Central memory CD8-positive, alpha-beta T cell (primary cell): ENCODE results near the gene KLHL8.

Experiments used
- ATAC-seq: fragments of 150-1000 bp; cut with Tn5 transposase; replicated peaks from 2 replicates; pipeline ENCODE4 v1.10.0; 2022; ENCODE audit warnings: mild to moderate bottlenecking, moderate FRiP score, moderate number of reproducible peaks; ENCODE audit not compliant: poor library complexity, severe bottlenecking; ENCODE audit errors: extremely low read depth
- DNase-seq, 2 donors: peaks; one replicate each; pipeline ENCODE4 v3.0.0; 2021; ENCODE audit warnings: low spot score in 2 of 2
- H3K27ac Mint-ChIP-seq: one replicate; pipeline ENCODE4 v1.8.0; 2022; ENCODE audit warnings: low read depth, mild to moderate bottlenecking, moderate library complexity, mixed read lengths
- H3K27me3 Mint-ChIP-seq: one replicate; pipeline ENCODE4 v1.8.0; 2022; ENCODE audit warnings: mixed read lengths
- H3K36me3 Mint-ChIP-seq: one replicate; pipeline ENCODE4 v1.8.0; 2022; ENCODE audit warnings: mild to moderate bottlenecking, moderate library complexity, mixed read lengths; ENCODE audit not compliant: insufficient read depth
- H3K4me1 Mint-ChIP-seq: one replicate; pipeline ENCODE4 v1.8.0; 2022; ENCODE audit warnings: mixed read lengths
- H3K4me3 Mint-ChIP-seq: one replicate; pipeline ENCODE4 v1.8.0; 2022; ENCODE audit warnings: mild to moderate bottlenecking, moderate library complexity, mixed read lengths
- H3K9me3 Mint-ChIP-seq: one replicate; pipeline ENCODE4 v1.8.0; 2022; ENCODE audit warnings: mixed read lengths

KLHL8 gene

DNA sequence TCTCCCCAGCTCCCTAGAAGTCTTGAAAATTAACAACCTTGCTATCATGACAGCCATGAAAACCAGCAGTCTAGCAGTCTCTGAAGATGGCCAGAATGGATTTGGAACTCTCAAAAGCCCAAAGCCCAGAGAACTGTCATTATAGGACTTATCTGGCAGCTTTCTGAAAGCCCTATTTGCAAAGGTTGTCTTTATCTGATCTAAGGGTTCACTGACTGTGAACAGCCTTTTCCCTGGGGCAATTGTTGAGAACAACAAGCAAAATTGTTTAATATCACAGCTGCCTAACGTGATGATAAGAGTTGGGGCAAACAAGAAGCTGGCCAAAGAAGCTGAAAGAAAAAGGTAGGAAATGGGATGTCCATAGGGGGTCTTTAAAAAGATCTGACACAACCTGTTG is 20.9 kb upstream of the KLHL8 start:
- Mint-ChIP-seq H3K27me3 (peaks cover 60% of the 10 kb centered on the region), H3K9me3 (peaks cover 18% of the 10 kb centered on the region), H3K27ac (no peak overlapping the region), H3K4me1 (no peaks in the 10 kb centered on the region), H3K36me3 (no peaks in the 10 kb centered on the region), H3K4me3 (no peak overlapping the region)
- DNase-seq: no peak
- no peak for ATAC-seq

DNA sequence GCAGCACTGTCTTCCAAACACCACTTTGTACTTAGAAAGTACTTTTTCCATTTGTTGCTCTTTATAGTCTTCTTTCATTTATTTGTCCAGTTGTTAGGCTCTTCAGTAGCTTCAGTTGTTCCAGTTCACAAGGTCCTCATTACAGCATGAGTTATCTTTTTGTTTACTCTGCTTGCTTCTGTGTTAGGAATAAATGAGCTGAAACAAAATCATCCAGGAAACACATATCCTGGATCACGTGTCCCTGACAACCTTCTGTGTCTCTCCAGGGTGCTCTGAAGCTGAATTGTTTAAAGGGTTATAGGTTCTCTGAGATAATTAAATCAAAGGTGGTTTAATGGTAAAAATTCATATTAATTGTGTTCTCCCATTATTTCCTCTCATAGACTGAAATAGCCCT is 19.9 kb upstream of the KLHL8 start:
- Mint-ChIP-seq H3K9me3 (peaks cover 18% of the 10 kb centered on the region), H3K4me3 (no peak overlapping the region), H3K27me3 (peaks cover 55% of the 10 kb centered on the region), H3K36me3 (no peaks in the 10 kb centered on the region), H3K27ac (no peak overlapping the region), H3K4me1 (no peaks in the 10 kb centered on the region)
- DNase-seq: no peak
- no peak for ATAC-seq

DNA sequence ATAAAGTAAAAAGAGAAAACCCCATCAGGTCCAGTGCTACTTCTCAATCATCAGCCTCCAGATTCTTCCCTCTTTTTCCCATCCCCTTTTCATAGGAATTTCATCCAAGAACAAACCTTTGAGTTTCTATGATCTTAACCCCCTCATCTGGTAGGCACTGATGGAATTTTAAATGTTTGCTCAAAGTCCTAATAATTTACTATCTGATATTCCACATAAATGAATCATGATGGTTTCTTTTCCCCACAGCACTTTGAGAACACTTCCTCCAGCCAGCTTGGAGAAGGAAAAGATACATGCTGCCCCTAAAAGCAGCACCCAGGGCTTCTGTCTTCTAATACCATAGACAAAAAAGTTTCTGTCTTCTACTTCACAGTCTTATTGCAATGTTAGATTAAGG is 19.4 kb upstream of the KLHL8 start:
- ATAC-seq (no peak), DNase-seq (no peak)
- peaks cover 50% of the 10 kb centered on the region for H3K27me3 Mint-ChIP-seq
- no peaks in the 10 kb centered on the region for H3K36me3 Mint-ChIP-seq
- no peaks in the 10 kb centered on the region for H3K4me1 Mint-ChIP-seq
- peaks cover 18% of the 10 kb centered on the region for H3K9me3 Mint-ChIP-seq
- no peak overlapping the region for H3K27ac Mint-ChIP-seq
- H3K4me3 Mint-ChIP-seq: no peak overlapping the region

DNA sequence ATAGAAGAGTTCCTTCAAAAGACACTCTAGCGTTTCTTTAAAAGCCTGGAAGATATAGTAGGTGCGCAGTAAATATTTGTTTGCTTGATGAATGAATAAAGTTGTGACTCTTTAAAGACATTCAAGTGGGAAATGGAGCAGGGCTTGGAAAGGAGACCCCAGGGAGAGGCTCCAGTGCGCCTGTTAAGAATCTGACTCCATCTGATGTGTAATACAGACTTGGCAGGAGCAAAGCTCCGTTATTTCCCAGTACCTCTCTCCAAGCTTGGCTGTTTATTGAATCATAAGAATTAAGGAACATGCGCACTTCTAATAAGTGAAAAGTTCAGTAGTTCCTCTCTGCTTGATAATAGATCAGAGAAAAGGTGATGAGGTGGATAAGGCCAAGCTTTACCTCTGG is 18.8 kb upstream of the KLHL8 start:
- peaks cover 43% of the 10 kb centered on the region for H3K27me3 Mint-ChIP-seq
- DNase-seq (no peak), ATAC-seq (no peak)
- no peak overlapping the region for H3K4me3 Mint-ChIP-seq
- no peaks in the 10 kb centered on the region for H3K36me3 Mint-ChIP-seq
- H3K27ac Mint-ChIP-seq: no peak overlapping the region
- peaks cover 18% of the 10 kb centered on the region for H3K9me3 Mint-ChIP-seq
- H3K4me1 Mint-ChIP-seq: no peaks in the 10 kb centered on the region

DNA sequence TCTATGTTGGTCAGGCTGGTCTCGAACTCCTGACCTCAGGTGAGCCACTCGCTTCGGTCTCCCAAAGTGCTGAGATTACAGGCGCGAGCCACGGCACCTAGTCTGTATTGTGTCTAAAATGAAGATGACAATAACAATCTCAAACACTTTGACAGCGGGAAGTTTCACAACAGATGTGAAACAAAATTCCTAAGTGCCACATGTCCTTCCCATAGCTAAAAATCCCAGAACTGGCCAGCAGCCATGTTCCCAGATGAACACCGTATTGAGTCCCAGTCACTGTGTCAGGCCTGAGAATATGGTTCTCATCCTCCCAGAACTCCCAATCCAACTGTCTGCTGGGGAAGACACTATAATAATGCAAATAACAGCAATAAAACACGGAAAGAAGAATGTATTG is 16.4 kb upstream of the KLHL8 start:
- H3K4me3 Mint-ChIP-seq: no peak overlapping the region

DNA sequence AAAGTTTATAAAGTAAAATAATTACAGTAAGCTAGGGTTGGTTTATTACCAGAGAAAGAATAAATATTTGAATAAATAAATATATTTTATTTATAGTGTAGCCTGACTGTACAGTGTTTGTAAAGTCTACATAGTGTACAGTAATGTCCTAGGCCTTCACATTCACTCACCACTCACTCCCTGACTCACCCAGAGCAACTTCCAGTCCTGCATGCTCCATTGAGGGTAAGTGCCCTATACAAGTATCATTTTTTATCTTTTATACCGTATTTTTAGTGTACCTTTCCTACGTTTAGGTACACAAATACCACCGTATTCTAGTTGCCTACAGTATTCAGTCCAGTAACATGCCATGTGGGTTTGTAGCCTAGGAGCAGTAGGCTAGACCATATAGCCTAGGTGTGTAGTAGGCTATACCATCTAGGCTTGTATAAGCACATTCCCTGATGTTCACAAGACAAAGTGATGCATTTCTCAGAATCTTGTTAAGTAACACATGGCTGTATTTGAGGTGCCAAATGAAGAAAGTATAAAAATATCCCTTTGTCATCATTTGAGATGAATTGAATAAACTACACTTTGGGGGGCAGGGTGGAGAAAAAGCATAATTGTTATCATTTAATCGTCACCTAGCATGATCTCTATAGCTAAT is 14.7 kb upstream of the KLHL8 start:
- H3K27me3 Mint-ChIP-seq: peaks cover 34% of the 10 kb centered on the region
- peak overlapping the region; percentile 68 for H3K4me3 Mint-ChIP-seq
- no peak for ATAC-seq
- peak overlapping the region; percentile 73 for H3K27ac Mint-ChIP-seq
- no peaks in the 10 kb centered on the region for H3K4me1 Mint-ChIP-seq
- no peaks in the 10 kb centered on the region for H3K36me3 Mint-ChIP-seq
- H3K9me3 Mint-ChIP-seq: no peaks in the 10 kb centered on the region
- no peak for DNase-seq

More for the DNA sequence above, 16.4 kb upstream of the KLHL8 start:
- Mint-ChIP-seq H3K27me3 (peaks cover 34% of the 10 kb centered on the region), H3K4me1 (no peaks in the 10 kb centered on the region), H3K27ac (no peak overlapping the region), H3K36me3 (no peaks in the 10 kb centered on the region), H3K9me3 (peaks cover under 1% of the 10 kb centered on the region)
- DNase-seq (no peak), ATAC-seq (no peak)

DNA sequence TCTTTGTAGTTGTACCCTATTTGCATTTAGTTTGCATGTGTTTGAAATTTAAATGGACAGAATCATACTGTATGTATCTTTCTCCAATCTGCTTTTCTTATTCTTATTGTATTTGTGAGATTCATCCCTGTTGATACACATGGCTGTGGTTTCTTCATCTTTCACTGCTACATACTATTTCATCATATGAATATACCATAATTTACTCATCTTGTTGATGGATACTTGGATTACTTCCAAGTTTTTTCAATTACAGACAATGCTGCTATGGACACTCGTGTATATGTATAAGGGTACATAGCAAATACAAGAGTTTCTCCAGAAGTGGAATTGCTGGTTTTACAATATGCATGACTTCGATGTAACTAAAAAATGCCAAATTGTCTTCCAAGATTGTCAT is 11.8 kb upstream of the KLHL8 start:
- H3K9me3 Mint-ChIP-seq: no peaks in the 10 kb centered on the region
- H3K27ac Mint-ChIP-seq: no peak overlapping the region
- ATAC-seq: no peak
- H3K4me3 Mint-ChIP-seq: no peak overlapping the region
- H3K27me3 Mint-ChIP-seq: peaks cover 30% of the 10 kb centered on the region
- H3K4me1 Mint-ChIP-seq: no peaks in the 10 kb centered on the region
- DNase-seq: no peak
- H3K36me3 Mint-ChIP-seq: no peaks in the 10 kb centered on the region

DNA sequence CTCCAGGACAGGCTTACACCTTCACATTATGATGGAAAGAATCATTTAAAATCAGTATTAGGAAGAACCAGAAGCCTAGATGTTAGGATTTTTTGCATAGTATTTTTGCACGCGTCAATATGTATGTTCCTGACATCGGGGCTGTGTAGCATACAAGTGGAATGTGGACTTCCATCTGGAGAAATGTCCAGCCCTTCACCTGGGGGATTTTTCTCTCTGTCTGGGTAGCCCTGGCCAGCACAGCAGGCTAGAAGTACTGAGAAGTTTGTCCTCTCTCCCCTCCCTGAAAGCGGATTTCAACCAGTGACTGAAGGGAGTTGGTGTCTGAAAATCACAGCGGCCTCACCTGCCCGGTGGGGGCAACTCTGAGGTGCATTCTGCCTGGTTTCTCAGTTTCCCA is 10.4 kb upstream of the KLHL8 start:
- Mint-ChIP-seq H3K27ac (no peak overlapping the region), H3K4me3 (no peak overlapping the region), H3K4me1 (no peaks in the 10 kb centered on the region), H3K36me3 (no peaks in the 10 kb centered on the region), H3K27me3 (peaks cover 30% of the 10 kb centered on the region), H3K9me3 (no peaks in the 10 kb centered on the region)
- ATAC-seq (no peak), DNase-seq (no peak)

DNA sequence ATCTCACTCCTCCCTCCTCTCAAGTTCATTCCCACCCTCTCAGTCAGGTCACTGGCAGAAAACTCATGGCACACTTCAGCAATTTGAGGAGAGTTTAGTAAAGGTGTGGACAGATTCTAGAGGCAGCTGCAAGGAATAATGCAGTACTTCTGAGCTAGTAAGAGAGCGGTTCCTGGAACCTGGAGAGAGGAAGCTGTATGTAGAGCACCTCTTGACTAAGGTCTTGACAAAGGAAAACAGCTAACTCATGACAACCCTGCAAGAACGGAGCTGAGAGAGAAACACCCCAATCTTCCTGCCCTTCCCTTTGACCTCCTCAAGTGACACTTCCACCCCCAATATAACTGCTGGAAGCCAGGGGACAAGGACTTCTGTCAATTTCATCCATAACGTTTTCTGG is 9.6 kb upstream of the KLHL8 start:
- peaks cover 30% of the 10 kb centered on the region for H3K27me3 Mint-ChIP-seq
- H3K9me3 Mint-ChIP-seq: no peaks in the 10 kb centered on the region
- no peaks in the 10 kb centered on the region for H3K4me1 Mint-ChIP-seq
- DNase-seq: no peak
- H3K36me3 Mint-ChIP-seq: no peaks in the 10 kb centered on the region
- H3K4me3 Mint-ChIP-seq: no peak overlapping the region
- ATAC-seq: no peak
- no peak overlapping the region for H3K27ac Mint-ChIP-seq

DNA sequence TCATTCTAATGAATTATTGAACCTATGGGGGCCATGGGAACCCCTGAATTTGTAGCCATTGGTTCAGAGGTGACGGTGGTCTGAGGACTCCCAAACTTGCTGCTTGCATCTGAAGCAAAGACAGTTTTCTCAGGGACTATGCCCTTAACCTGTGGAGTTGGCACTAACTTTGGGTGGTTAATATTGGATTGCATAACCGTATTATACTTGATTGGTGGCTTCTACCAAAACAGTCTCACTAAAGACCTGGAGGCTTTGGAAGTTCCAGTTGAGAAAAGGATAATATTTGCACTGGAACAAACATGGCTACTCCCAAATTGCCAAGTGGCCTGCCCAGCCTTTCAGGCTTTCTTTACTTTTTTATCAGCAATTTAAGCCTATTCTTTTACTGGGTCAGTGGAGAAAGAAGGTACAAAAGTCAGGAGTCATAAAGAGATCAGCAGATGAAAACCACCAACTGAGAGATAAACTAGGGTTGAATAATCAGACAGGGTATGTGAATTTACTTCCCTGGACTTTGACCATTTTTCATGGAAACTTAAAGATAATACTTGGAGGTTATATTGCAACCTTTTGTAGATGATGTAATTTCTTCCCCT is 7.9 kb upstream of the KLHL8 start:
- no peaks in the 10 kb centered on the region for H3K36me3 Mint-ChIP-seq

DNA sequence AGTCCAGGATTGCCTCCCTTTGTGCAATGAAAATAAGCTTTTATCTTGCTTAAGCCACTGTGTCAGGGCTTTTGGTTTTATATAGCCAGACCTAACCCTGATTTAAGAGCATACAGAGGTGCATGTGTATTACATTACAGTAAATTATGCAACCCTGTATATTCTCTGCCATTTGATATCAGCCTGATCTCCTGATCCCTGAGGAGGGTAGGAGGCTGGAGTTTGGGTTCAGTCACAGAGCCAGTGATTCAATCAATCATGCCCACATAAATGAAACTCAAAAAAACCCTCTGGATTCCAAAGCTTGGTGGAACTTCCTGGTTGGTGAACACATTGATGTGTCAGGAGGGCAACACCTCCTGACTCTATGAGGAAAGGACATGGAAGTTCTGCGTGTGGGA is 7.3 kb upstream of the KLHL8 start:
- Mint-ChIP-seq H3K27ac (no peak overlapping the region), H3K4me1 (no peaks in the 10 kb centered on the region), H3K4me3 (no peak overlapping the region), H3K27me3 (peaks cover 30% of the 10 kb centered on the region), H3K9me3 (no peaks in the 10 kb centered on the region), H3K36me3 (no peaks in the 10 kb centered on the region)
- no peak for ATAC-seq
- DNase-seq: no peak

More for the DNA sequence above, 7.9 kb upstream of the KLHL8 start:
- DNase-seq (no peak), ATAC-seq (no peak)
- Mint-ChIP-seq H3K4me3 (no peak overlapping the region), H3K9me3 (no peaks in the 10 kb centered on the region), H3K27me3 (peaks cover 30% of the 10 kb centered on the region), H3K27ac (no peak overlapping the region), H3K4me1 (no peaks in the 10 kb centered on the region)

DNA sequence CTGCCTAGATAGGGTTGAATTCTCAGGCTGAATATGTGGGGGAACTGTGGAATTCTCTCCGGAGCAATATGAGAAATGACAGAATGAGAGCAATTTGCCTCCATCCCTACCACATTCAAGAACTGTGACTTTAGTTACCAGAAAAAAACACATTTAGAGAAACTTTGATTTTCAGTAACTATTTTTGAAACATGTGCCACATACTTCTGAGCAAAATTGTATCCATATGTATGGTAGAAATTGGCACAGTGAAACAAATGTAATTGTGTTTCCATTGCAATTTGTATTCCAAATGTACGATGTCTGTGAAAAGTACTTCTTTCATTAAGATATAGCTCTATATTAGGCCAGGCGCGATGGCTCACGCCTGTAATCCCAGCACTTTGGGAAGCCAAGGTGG is 5.5 kb upstream of the KLHL8 start:
- Mint-ChIP-seq H3K27me3 (peaks cover 13% of the 10 kb centered on the region), H3K4me1 (no peaks in the 10 kb centered on the region), H3K4me3 (no peak overlapping the region), H3K27ac (no peak overlapping the region), H3K9me3 (no peaks in the 10 kb centered on the region), H3K36me3 (no peaks in the 10 kb centered on the region)
- no peak for ATAC-seq
- no peak for DNase-seq

DNA sequence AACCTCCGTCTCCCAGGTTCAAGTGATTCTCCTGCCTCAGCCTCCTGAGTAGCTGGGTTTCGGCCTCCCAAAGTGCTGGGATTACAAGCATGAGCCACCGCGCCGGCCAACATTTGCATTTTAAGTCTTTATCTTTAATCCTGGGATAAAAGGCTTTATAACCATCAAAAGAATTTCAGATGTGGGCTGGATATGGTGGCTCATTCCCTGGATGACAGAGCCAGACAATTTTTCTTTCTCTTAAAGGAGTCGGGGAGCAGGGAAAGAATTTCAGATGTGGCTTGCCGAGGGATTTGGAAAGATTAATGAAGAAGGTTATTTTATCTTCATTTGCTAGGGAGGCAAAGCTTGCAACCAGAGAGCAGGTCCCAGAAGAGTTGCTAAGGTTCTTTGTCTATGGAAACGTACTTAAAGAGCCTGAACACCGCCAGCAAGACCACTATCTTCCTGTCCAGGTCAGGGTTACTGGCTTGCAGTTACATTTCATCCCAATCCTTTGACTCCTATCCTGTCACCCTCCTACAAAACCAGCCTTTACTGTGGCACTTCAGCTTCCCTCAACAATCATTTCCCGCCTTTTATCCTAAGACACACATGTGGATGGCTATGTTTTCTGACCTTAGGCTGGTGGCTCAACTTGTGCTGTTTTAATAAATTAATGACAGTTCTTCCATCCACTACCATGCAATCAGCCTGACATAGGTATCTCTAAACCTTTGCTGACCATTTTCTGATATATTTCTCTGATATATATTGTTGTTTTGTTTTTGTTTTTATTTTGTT is 3.9 kb upstream of the KLHL8 start:
- H3K4me3 Mint-ChIP-seq: no peak overlapping the region
- no peak overlapping the region for H3K27ac Mint-ChIP-seq
- H3K27me3 Mint-ChIP-seq: no peaks in the 10 kb centered on the region
- no peaks in the 10 kb centered on the region for H3K9me3 Mint-ChIP-seq
- H3K36me3 Mint-ChIP-seq: no peaks in the 10 kb centered on the region
- peaks cover 3% of the 10 kb centered on the region for H3K4me1 Mint-ChIP-seq
- no peak for DNase-seq
- ATAC-seq: no peak
